ENCODE results near the gene TERC.
"Not testable (repeated sequence)": the region's sequence is repeated elsewhere in the genome, so short reads cannot be mapped to it uniquely, and the experiment has no call there.

The TERC gene

GRCh38 chr3:169771497-169772304 is 6.8 kb upstream of the TERC start:
- peak; percentile 70 for FAIRE-seq

GRCh38 chr3:169769287-169770181 is 4.7 kb upstream of the TERC start, which contains the start of gene ACTRT3:
TSS of gene ACTRT3 (minus strand) at chr3:169769561. CDS start at chr3:169769520, 41 bp downstream.
- no peak for FAIRE-seq

GRCh38 chr3:169764312-169764881 is 463 bp downstream of the TERC start:
- FAIRE-seq = no peak

- no peak for FAIRE-seq
These were observed 4.4 kb downstream of the TERC start for GRCh38 chr3:169760479-169760878.

GRCh38 chr3:169759256-169759655 is 5.6 kb downstream of the TERC start:
- no peak for FAIRE-seq

- FAIRE-seq = peak; percentile 41
These were observed 6.4 kb downstream of the TERC start for GRCh38 chr3:169758359-169758994.

GRCh38 chr3:169755488-169755887 is 9.4 kb downstream of the TERC start:
- FAIRE-seq = no peak

GRCh38 chr3:169754711-169755110 is 10.1 kb downstream of the TERC start:
- FAIRE-seq = no peak

GRCh38 chr3:169751875-169752274 is 13.0 kb downstream of the TERC start:
- no peak for FAIRE-seq

- FAIRE-seq = no peak
These were observed 14.2 kb downstream of the TERC start for GRCh38 chr3:169750665-169751064.

- no peak for FAIRE-seq
These were observed 16.2 kb downstream of the TERC start for GRCh38 chr3:169748670-169749069.

GRCh38 chr3:169746924-169747323 is 17.9 kb downstream of the TERC start:
- FAIRE-seq = no peak

GRCh38 chr3:169744366-169745054 is 20.4 kb downstream of the TERC start:
- FAIRE-seq = peak; percentile 59

GRCh38 chr3:169739067-169739466 is 25.8 kb downstream of the TERC start:
- no peak for FAIRE-seq

- not testable (repeated sequence) for FAIRE-seq
These were observed 33.0 kb downstream of the TERC start for GRCh38 chr3:169731857-169732256.

- FAIRE-seq = no peak
These were observed 42.1 kb downstream of the TERC start for GRCh38 chr3:169722724-169723123.

GRCh38 chr3:169718415-169718814 is 46.4 kb downstream of the TERC start:
- FAIRE-seq = not testable (repeated sequence)
